Neural progenitor cell (in vitro differentiated cells): Measurements from ENCODE around the gene GPRIN3.

Experiments used
- CTCF ChIP-seq: fragments of 200-600 bp; sonication (generic); IDR thresholded peaks from 2 replicates; pipeline ENCODE4 v1.5.1; 2017; ENCODE audit warnings: antibody characterized with exemption, mild to moderate bottlenecking
- EZH2 ChIP-seq: fragments of 200-600 bp; sonication (generic); IDR thresholded peaks from 2 replicates; pipeline ENCODE4 v1.6.1; 2017; ENCODE audit warnings: antibody characterized with exemption, mild to moderate bottlenecking, moderate library complexity
- EZH2phosphoT487 ChIP-seq: fragments of 200-600 bp; sonication (generic); IDR thresholded peaks from 2 replicates; pipeline ENCODE4 v1.6.1; 2017; ENCODE audit warnings: antibody characterized with exemption

- TF ChIP-seq CTCF (no peak), EZH2 (no peak), EZH2phosphoT487 (no peak)
Measured at GRCh38 chr4:89267846-89268245, 39.8 kb downstream of the GPRIN3 start.
